SH-SY5Y (cell line): Measurements from ENCODE around the gene HOXB8.

ENCODE experiments used
- GATA2 ChIP-seq: IDR thresholded peaks from 2 replicates; pipeline ENCODE4 v1.6.1; 2011; ENCODE audit warnings: mild to moderate bottlenecking, low read depth, low read length
- GATA3 ChIP-seq: IDR thresholded peaks from 2 replicates; pipeline ENCODE4 v1.6.1; 2011; ENCODE audit warnings: low read depth, mild to moderate bottlenecking, low read length, moderate library complexity

DNA sequence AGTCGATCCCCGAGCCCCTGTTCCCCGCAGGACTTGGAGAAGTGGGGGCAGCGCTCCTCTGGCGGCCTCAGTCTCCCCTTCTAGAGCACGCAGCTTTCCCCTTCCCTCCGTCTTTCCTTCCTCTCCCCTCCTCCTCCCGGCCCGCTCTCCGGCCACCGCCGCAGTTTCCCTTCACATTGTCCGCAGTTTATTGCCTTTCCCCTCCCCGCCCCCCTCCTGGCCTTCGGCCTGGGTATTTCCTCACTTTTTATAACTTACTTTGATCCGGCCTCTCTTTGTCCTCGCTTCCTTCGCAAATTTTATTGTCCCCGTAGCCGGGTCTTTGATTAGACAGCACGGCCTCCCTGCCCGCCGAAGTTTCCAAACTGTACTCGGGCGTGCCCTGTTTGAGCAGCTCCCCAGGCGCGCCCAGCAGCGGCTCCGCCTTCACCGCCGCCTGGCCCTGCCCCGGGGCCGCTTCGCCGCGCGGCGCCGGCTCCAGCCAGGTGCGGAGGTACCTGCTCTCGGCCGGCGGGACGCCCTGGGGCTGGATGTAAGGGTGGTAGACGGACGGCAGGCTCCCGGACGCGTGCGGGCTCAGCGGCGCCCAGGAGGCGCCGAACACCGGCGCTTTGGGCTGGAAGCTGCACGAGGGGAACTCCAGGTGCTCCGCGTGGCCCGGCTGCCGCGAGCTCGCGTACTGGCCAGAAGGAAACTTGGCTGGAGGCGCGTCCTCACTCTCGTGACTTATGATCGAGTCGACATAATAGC lies 10.6 kb upstream of the HOXB8 start:
- no peak for TF ChIP-seq GATA3
- TF ChIP-seq GATA2: no peak
